Psoas muscle (tissue), 8 donors: ENCODE data around the gene FRY. TPM values are rescaled to one million over a fixed set of nuclear protein-coding genes. Genes with fewer than 3 reads are reported as not detected.

Experiments used
- ATAC-seq, 4 donors: fragments of 200-7000 bp; cut with Tn5 transposase; one replicate each; pipeline ENCODE4 v1.9.1; 2020; ENCODE audit warnings: moderate library complexity in 3 of 4, mild to moderate bottlenecking in 2 of 4
- DNase-seq, 2 donors: peaks; one replicate each; pipeline ENCODE4 v3.0.0-alpha.2; 2020
- H3K27ac ChIP-seq: fragments of 200-600 bp; one replicate; pipeline ENCODE4 v1.8.0; 2022
- H3K27me3 ChIP-seq, 3 donors: fragments of 200-600 bp in 1 of 3; one replicate each; pipeline versions ENCODE4 v1.6.1 to v1.8.0; 2013 to 2022; ENCODE audit warnings: low read length in 2 of 3, mild to moderate bottlenecking in 2 of 3, moderate library complexity in 1 of 3; ENCODE audit not compliant: insufficient read depth in 3 of 3
- H3K36me3 ChIP-seq, 2 donors: fragments of 200-600 bp in 1 of 2; one replicate each; pipeline versions ENCODE4 v1.6.1 to v1.8.0; 2013 to 2022; ENCODE audit warnings: low read depth in 1 of 2, mild to moderate bottlenecking in 1 of 2, moderate library complexity in 1 of 2; ENCODE audit not compliant: insufficient read depth in 1 of 2
- H3K4me1 ChIP-seq: fragments of 200-600 bp; one replicate; pipeline ENCODE4 v1.8.0; 2022
- H3K4me3 ChIP-seq: fragments of 200-600 bp; one replicate; pipeline ENCODE4 v1.8.0; 2022; ENCODE audit warnings: mild to moderate bottlenecking
- H3K9me3 ChIP-seq: fragments of 200-600 bp; one replicate; pipeline ENCODE4 v1.8.0; 2022
- CTCF ChIP-seq: fragments of 200-600 bp; IDR thresholded peaks from one replicate; pipeline ENCODE4 v1.8.0; 2022; ENCODE audit warnings: antibody characterized with exemption
- WGBS, 3 donors: extraction: QIAGEN DNeasy Blood & Tissue Kit; methylation state at CpG; one replicate each; pipeline versions ENCODE4 v1.1.6 to v1.1.7; 2013; 5-methylcytosine and 5-hydroxymethylcytosine counted together
- intact Hi-C, 2 donors: fragments of 100-400 bp; cut with DNase I; formaldehyde crosslinking; loops; one replicate each; pipeline versions ENCODE4 v1.11.0 to v1.14.2; 2022
- polyA plus RNA-seq, 3 donors: library from polyadenylated mRNA; stranded (reverse); fragments of 200-250 nt; gene quantifications; one replicate each; pipeline ENCODE4 v1.2.3, GENCODE V29; 2013
- total RNA-seq, 4 donors: library from RNA; stranded (reverse); fragmentation: NEBNext Ultra II Directional in 2 of 4; extraction: Animal tissue kit (Norgen Biotek cat#: 25700) in 2 of 4; gene quantifications; one replicate each; pipeline versions ENCODE4 v1.2.1 to v1.2.4, GENCODE V29; 2021 to 2023
- donor health status: healthy with polysubstance abuse.
- donor health status: DM: no; HTN: no; CAD: no; lungs with moderate emphysema.
- donor health status: Bipolar disorder and iron deficiency.
- donor health status: healthy.
- donor health status: DM: yes; HTN: yes; CAD: no.
- donor health status: DM: no; HTN: no; CAD: no.
- donor health status: DM: no; HTN: no; CAD: no.
- donor health status: DM: yes; HTN: yes; CAD: no.

FRY gene
- total and polyA plus RNA-seq, 7 donors, result 7.1 to 56.9 (median 24.0) TPM

GRCh38 chr13:32031815-32032370 lies 319 bp downstream of the FRY start:
- TF ChIP-seq CTCF, result no peak
- DNase-seq, result no peak
- Histone ChIP-seq H3K27ac (peak overlapping the region; percentile 54), H3K4me1 (peaks cover 8% of the 10 kb centered on the region), H3K27me3 (no peaks in the 10 kb centered on the region), H3K4me3 (peak overlapping the region; percentile 92), H3K36me3 (no peaks in the 10 kb centered on the region), H3K9me3 (no peaks in the 10 kb centered on the region)
- intact Hi-C loops, result no loop called here
- no peak for ATAC-seq
- 33 to 38% (median 36%) methylated on average over 3 of the region's 3 CpGs for WGBS, 3 donors

- Histone ChIP-seq H3K27ac (no peak overlapping the region), H3K4me3 (peak overlapping the region; percentile 92), H3K36me3 (no peaks in the 10 kb centered on the region), H3K4me1 (peaks cover 8% of the 10 kb centered on the region), H3K27me3 (no peaks in the 10 kb centered on the region), H3K9me3 (no peaks in the 10 kb centered on the region)
- WGBS, 3 donors, result 83 to 92% (median 84%) methylated on average over 1 of the region's 1 CpG
- TF ChIP-seq CTCF, result no peak
- no peak for DNase-seq
- intact Hi-C loops, result no loop called here
- no peak for ATAC-seq
These were observed 1.2 kb downstream of the FRY start for GRCh38 chr13:32032759-32033158.

GRCh38 chr13:32033744-32034143 lies 2.2 kb downstream of the FRY start:
- H3K4me1 ChIP-seq, result peaks cover 8% of the 10 kb centered on the region
- no peaks in the 10 kb centered on the region for H3K9me3 ChIP-seq
- ATAC-seq (no peak), DNase-seq (no peak)
- intact Hi-C loops, result no loop called here
- no peaks in the 10 kb centered on the region for H3K27me3 ChIP-seq
- TF ChIP-seq CTCF, result no peak
- no peak overlapping the region for H3K27ac ChIP-seq
- 96 to 98% (median 96%) methylated on average over 3 of the region's 3 CpGs for WGBS, 3 donors
- no peaks in the 10 kb centered on the region for H3K36me3 ChIP-seq
- H3K4me3 ChIP-seq, result no peak overlapping the region

GRCh38 chr13:32035716-32036115 lies 4.1 kb downstream of the FRY start:
- H3K9me3 ChIP-seq, result no peaks in the 10 kb centered on the region
- no peak for ATAC-seq
- WGBS, 3 donors, result 80 to 83% (median 82%) methylated on average over 2 of the region's 2 CpGs
- H3K4me3 ChIP-seq, result no peak overlapping the region
- no peak for DNase-seq
- intact Hi-C loops, result loop anchor here in 1 of 2 donors (5.0 kb wide), 1 partner anchor 92 kb away; no protein-coding TSS in a partner anchor
- no peak overlapping the region for H3K27ac ChIP-seq
- H3K4me1 ChIP-seq, result peaks cover 8% of the 10 kb centered on the region
- no peaks in the 10 kb centered on the region for H3K36me3 ChIP-seq
- no peaks in the 10 kb centered on the region for H3K27me3 ChIP-seq
- TF ChIP-seq CTCF, result no peak
